Measurements from ENCODE around the gene FAM177B.

DNA sequence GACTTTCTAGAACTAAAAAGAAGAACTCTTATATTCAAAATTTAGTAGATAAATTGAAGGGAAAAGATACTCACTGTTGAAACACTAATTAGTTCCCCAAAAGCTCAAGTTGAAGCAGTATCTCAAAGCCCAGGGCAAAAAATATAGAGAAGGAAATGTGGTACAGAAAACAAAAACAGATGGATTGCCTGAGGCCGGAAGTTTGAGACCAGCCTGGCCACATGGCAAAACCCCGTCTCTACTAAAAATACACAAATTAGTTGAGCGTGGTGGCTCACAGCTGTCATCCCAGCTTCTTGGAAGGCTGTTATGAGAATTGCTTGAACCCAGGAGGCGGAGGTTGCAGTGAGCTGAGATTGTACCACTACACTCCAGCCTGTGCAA lies 36.0 kb downstream of the FAM177B start:
- TF ChIP-seq, protein P1, sequence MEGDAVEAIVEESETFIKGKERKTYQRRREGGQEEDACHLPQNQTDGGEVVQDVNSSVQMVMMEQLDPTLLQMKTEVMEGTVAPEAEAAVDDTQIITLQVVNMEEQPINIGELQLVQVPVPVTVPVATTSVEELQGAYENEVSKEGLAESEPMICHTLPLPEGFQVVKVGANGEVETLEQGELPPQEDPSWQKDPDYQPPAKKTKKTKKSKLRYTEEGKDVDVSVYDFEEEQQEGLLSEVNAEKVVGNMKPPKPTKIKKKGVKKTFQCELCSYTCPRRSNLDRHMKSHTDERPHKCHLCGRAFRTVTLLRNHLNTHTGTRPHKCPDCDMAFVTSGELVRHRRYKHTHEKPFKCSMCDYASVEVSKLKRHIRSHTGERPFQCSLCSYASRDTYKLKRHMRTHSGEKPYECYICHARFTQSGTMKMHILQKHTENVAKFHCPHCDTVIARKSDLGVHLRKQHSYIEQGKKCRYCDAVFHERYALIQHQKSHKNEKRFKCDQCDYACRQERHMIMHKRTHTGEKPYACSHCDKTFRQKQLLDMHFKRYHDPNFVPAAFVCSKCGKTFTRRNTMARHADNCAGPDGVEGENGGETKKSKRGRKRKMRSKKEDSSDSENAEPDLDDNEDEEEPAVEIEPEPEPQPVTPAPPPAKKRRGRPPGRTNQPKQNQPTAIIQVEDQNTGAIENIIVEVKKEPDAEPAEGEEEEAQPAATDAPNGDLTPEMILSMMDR (conservative IDR thresholded peaks at IDR 0.05; ENCODE audit: low read depth, low read length) = no peak
- TF ChIP-seq EZH2phosphoT487 (IDR thresholded peaks at IDR 0.05; ENCODE audit: borderline replicate concordance, low read length) = no peak

Data from PC-3 (cell line).